ENCODE results near the gene MLLT1. TPM values are rescaled to one million over a fixed set of nuclear protein-coding genes. Genes with fewer than 3 reads are reported as not detected.

MLLT1 gene
- total RNA-seq, 1 donor from 2014 or later, result 25.5 TPM

DNA sequence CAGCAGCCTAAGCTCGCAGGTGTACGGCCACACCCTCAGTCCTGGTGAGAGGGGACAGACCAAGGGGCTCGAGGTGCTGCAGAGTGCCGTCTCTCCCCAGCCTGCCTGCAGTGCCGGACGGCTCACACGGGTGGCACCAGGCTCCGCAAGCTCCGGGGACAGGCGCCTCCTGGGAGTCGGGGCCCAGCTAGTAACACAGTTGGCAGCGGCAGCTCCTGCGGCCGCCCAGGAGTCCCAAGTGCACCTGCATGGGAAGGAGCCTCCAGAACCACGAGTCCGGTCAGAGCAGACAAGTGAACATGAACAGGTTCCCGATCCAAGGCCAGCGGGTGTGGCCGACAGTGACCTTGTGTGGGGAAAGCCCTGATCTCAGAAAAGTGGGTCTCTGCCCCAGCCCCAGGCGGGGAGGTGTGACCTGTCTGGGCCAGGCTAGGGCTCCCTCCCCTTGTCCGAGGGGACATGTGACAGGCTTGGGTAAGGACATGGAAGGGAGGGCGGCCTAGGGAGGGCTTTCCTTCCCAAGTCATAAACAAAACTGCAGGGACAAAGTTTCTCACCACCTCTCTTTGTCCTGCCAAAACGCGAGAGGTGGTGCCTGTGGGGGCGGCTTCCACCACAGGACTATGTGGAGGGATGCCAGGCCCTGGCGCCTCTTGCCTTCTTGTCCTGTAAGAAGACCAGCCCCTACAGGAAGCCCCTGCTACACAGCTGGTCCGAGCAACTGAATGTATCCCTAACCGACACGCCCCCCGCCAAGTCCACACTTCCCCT is 46.5 kb downstream of the MLLT1 start:
- peaks cover 77% of the 10 kb centered on the region for H3K4me1 ChIP-seq
- peaks cover 0 to 7% of the 10 kb centered on the region in 2 donors for H3K36me3 ChIP-seq
- DNase-seq (ENCODE audit: extremely low spot score in 2 of 2), result no peak
- H3K4me3 ChIP-seq, result peak overlapping the region in 1 of 2 donors; percentile 19
- TF ChIP-seq POLR2A (IDR thresholded peaks at IDR 0.05) (no peak), POLR2AphosphoS5 (IDR thresholded peaks at IDR 0.05; ENCODE audit: insufficient read depth in 1 of 2, low read depth in 1 of 2) (peak in 1 of 2 donors; percentile 32)
- H3K9me3 ChIP-seq, result no peaks in the 10 kb centered on the region
- intact Hi-C loops (cut with DNase I), result no loop called here
- H3K27me3 ChIP-seq, result no peaks in the 10 kb centered on the region
- H3K27ac ChIP-seq, result peak overlapping the region; percentile 69

DNA sequence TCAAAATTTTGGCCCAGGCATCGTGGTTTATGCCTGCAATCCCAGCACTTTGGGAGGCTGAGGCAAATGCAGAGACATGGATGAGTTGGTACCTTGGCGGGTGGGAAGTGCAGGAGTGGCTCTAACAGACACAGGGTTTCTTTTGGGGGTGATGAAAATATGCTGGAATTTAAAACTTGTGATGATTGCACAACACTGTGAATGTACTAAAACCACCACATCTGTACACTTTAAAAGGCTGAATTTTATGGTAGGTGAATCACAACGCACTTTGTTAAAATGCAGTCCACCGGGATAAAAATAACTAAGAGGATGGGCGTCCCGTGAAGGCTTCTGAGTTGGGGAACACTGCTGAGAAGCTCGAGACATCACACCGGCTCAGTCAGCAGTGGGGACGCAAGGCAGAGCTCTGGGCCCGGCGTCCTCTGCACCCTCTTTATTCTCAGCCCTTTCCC is 47.1 kb downstream of the MLLT1 start:
- H3K4me1 ChIP-seq, result peaks cover 74% of the 10 kb centered on the region
- H3K4me3 ChIP-seq, result no peak overlapping the region
- H3K9me3 ChIP-seq, result no peaks in the 10 kb centered on the region
- TF ChIP-seq, protein P1, sequence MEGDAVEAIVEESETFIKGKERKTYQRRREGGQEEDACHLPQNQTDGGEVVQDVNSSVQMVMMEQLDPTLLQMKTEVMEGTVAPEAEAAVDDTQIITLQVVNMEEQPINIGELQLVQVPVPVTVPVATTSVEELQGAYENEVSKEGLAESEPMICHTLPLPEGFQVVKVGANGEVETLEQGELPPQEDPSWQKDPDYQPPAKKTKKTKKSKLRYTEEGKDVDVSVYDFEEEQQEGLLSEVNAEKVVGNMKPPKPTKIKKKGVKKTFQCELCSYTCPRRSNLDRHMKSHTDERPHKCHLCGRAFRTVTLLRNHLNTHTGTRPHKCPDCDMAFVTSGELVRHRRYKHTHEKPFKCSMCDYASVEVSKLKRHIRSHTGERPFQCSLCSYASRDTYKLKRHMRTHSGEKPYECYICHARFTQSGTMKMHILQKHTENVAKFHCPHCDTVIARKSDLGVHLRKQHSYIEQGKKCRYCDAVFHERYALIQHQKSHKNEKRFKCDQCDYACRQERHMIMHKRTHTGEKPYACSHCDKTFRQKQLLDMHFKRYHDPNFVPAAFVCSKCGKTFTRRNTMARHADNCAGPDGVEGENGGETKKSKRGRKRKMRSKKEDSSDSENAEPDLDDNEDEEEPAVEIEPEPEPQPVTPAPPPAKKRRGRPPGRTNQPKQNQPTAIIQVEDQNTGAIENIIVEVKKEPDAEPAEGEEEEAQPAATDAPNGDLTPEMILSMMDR (IDR thresholded peaks at IDR 0.05), result no peak
- no peak for TF ChIP-seq POLR2A (IDR thresholded peaks at IDR 0.05)
- TF ChIP-seq POLR2AphosphoS5 (IDR thresholded peaks at IDR 0.05; ENCODE audit: insufficient read depth in 1 of 2, low read depth in 1 of 2), result peak in 1 of 2 donors; percentile 50
- H3K27ac ChIP-seq, result peak overlapping the region; percentile 69
- H3K36me3 ChIP-seq, result peaks cover 0 to 7% of the 10 kb centered on the region in 2 donors
- DNase-seq (ENCODE audit: extremely low spot score in 2 of 2), result no peak
- H3K27me3 ChIP-seq, result no peaks in the 10 kb centered on the region
- intact Hi-C loops (cut with DNase I), result no loop called here

DNA sequence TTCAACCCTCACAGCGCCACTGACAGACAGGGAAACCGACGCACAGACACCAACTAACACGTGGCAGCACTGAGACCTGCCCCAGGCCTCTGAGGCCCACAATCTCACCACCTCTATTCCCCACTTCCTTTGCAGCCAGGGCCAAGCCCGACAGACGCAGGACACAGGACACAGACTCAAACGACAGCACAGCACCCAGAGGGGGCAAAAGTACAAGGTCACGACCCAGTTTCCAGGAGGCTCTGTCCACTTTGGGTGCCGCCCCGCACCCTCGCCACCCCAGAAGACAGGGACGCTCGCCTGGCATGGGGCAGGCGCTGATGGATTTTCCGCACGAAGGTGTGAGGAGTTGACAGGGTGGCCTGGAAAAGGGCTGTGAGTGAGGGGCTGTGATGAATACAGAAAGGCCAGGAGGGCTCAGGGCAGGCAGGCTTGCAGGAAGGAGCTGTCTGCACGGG is 48.8 kb downstream of the MLLT1 start:
- DNase-seq (ENCODE audit: extremely low spot score in 2 of 2), result no peak
- no peak for TF ChIP-seq POLR2AphosphoS5 (IDR thresholded peaks at IDR 0.05; ENCODE audit: insufficient read depth in 1 of 2, low read depth in 1 of 2)
- TF ChIP-seq POLR2A (IDR thresholded peaks at IDR 0.05), result no peak
- TF ChIP-seq, protein P1 (IDR thresholded peaks at IDR 0.05), result no peak
- Histone ChIP-seq H3K36me3 (peaks cover 0 to 14% of the 10 kb centered on the region in 2 donors), H3K27ac (no peak overlapping the region), H3K27me3 (no peaks in the 10 kb centered on the region), H3K4me3 (no peak overlapping the region), H3K9me3 (no peaks in the 10 kb centered on the region), H3K4me1 (peaks cover 58% of the 10 kb centered on the region)
- intact Hi-C loops (cut with DNase I), result no loop called here

DNA sequence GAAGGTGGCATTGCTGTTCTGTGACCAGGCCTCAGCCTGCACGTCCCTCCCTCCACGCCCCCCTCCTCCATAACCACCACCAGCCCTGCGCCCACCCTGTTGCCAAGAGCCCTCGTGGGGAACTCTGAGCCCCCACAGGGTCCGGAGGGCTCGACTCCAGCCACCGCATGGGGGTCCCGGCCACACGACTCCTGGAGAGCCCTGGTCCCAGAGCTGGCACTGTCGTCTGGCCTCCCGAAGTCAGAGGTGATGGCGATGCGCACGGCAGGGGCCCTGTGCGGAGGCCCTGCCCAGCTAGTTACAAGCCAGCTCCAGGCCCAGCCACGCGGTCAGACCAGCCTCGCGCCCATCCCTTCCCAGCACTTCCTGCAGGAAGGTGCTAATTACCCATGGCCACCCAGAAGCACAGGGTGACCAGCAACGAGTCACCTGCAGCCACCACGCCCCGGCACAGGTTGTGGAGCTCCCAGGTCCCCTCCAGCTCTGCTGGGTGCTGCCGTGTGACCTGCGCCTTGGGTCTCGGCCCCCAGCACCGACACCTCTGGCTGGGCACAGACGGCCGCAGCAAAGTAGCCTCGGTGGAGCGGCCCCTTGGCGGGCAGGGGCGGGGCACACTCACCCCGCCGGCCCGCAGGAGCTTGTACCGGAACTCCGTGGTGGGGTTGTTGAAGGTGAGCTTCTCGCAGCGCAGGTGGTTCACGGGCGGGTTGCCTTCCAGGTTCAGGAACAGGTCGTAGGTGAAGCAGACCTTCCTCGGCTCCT is 49.6 kb downstream of the MLLT1 start:
- TF ChIP-seq, protein P1 (IDR thresholded peaks at IDR 0.05), result no peak
- no peak for TF ChIP-seq POLR2A (IDR thresholded peaks at IDR 0.05)
- no peak for TF ChIP-seq POLR2AphosphoS5 (IDR thresholded peaks at IDR 0.05; ENCODE audit: insufficient read depth in 1 of 2, low read depth in 1 of 2)
- no peak overlapping the region for H3K27ac ChIP-seq
- DNase-seq (ENCODE audit: extremely low spot score in 2 of 2), result no peak
- H3K36me3 ChIP-seq, result peaks cover 0 to 14% of the 10 kb centered on the region in 2 donors
- H3K9me3 ChIP-seq, result no peaks in the 10 kb centered on the region
- H3K4me1 ChIP-seq, result peaks cover 49% of the 10 kb centered on the region
- H3K4me3 ChIP-seq, result no peak overlapping the region
- intact Hi-C loops (cut with DNase I), result no loop called here
- no peaks in the 10 kb centered on the region for H3K27me3 ChIP-seq

DNA sequence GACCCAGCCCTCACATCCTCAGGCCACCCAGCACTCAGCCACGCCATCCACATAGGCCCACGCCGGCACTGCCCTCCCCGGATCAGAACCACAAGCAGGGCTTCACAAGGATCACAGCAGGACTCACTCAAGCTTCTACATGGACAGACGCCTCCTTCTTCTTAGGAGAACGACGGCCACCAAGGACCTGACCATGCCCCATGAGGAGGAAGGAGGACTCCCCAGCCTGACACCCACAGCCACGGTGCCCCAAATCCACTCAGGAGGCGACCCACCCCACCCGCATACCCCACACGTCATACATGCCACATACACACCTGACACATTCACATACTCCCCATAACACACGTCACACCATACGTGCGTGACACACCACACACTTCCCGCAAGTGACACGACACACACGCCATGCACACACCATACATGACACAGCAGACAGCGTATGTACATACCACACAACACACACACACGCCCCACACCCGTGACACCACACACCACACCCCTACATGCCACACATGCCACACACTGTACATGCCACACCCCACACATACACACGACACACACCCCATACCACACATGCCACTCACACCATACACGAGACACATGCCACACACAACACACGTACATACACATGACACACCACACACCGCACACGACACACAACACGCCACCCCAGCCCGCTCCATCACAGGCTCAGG is 50.4 kb downstream of the MLLT1 start:
- Histone ChIP-seq H3K9me3 (no peaks in the 10 kb centered on the region), H3K27me3 (no peaks in the 10 kb centered on the region), H3K27ac (no peak overlapping the region), H3K36me3 (peaks cover 0 to 14% of the 10 kb centered on the region in 2 donors), H3K4me1 (peaks cover 42% of the 10 kb centered on the region), H3K4me3 (no peak overlapping the region)
- DNase-seq (ENCODE audit: extremely low spot score in 2 of 2), result no peak
- intact Hi-C loops (cut with DNase I), result no loop called here
- no peak for TF ChIP-seq POLR2AphosphoS5 (IDR thresholded peaks at IDR 0.05; ENCODE audit: insufficient read depth in 1 of 2, low read depth in 1 of 2)
- TF ChIP-seq, protein P1 (IDR thresholded peaks at IDR 0.05), result no peak
- no peak for TF ChIP-seq POLR2A (IDR thresholded peaks at IDR 0.05)

Measured in vagina (tissue), 2 donors.